Measurements from ENCODE around the gene MYB.

DNA sequence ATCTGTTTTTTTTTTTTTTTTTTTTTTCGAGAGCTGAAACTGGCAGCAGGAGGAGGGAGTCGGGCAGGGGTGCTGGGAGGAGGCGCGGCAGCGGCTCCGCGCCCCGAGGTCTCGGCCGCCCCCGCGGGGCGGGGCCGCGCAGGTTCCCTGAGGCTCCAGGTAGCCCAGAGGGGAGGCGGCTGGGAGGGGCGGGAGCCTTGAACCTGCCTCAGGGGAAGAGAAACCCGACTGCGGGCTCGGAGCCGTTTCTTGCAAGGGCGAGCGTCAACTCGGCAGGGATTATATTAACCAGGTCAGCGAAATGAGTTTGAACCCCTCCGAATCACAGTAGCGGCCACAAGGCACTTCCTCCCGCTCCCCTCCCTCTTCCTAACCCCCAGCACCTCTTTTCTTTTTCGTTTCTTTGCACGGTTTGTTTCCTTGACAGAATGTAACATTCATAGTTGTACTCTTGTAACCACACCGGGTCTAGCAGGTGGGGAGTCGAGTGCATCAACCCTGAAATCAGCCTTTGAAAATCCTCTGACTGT, 2.0 kb downstream of the MYB start:
- TF ChIP-seq GATA3 (IDR thresholded peaks at IDR 0.05; ENCODE audit: low read depth, low read length) (no peak), GATA2 (IDR thresholded peaks at IDR 0.05; ENCODE audit: low read depth, low read length) (no peak)

Data from SH-SY5Y (cell line).